Choroid plexus epithelial cell (primary cell): ENCODE data around the gene WT1.

ENCODE experiments used
- DNase-seq: peaks from one replicate; pipeline ENCODE4 v3.0.0-alpha.2; 2010; ENCODE audit warnings: low read depth
- H3K4me3 ChIP-seq: 2 replicates; pipeline ENCODE4 v1.5.1; 2011; ENCODE audit warnings: low read depth, mild to moderate bottlenecking, control low read depth, low read length, moderate library complexity
- CTCF ChIP-seq: conservative IDR thresholded peaks from 2 replicates; pipeline ENCODE4 v1.5.1; 2011; ENCODE audit warnings: low read depth, mild to moderate bottlenecking, control low read depth, inconsistent platforms, low read length, moderate library complexity

WT1 gene

GRCh38 chr11:32466279-32466915, 31.1 kb upstream of the WT1 start:
- no peak for TF ChIP-seq CTCF
- H3K4me3 ChIP-seq, result no peak overlapping the region
- DNase-seq, result no peak

- no peak for DNase-seq
- TF ChIP-seq CTCF, result no peak
- H3K4me3 ChIP-seq, result no peak overlapping the region
Measured at GRCh38 chr11:32464078-32464477, 28.7 kb upstream of the WT1 start.

GRCh38 chr11:32462011-32462690, 26.8 kb upstream of the WT1 start:
- DNase-seq, result no peak
- no peak for TF ChIP-seq CTCF
- no peak overlapping the region for H3K4me3 ChIP-seq

GRCh38 chr11:32456864-32457263, 21.5 kb upstream of the WT1 start:
- TF ChIP-seq CTCF, result no peak
- H3K4me3 ChIP-seq, result no peak overlapping the region
- no peak for DNase-seq

GRCh38 chr11:32454993-32455392, 19.7 kb upstream of the WT1 start:
- no peak for TF ChIP-seq CTCF
- no peak overlapping the region for H3K4me3 ChIP-seq
- DNase-seq, result no peak

GRCh38 chr11:32451808-32452207, 16.5 kb upstream of the WT1 start:
- H3K4me3 ChIP-seq, result no peak overlapping the region
- no peak for DNase-seq
- no peak for TF ChIP-seq CTCF

- DNase-seq, result no peak
- no peak for TF ChIP-seq CTCF
Measured at GRCh38 chr11:32450372-32450771, 15.0 kb upstream of the WT1 start.

More at GRCh38 chr11:32450372-32450771, 15.0 kb upstream of the WT1 start:
- no peak overlapping the region for H3K4me3 ChIP-seq
